Activated CD8-positive, alpha-beta memory T cell treated with anti-CD3 and anti-CD28 coated beads for 4 hours (primary cell): ENCODE results near the gene IFNA17.
"Not testable (repeated sequence)": the region's sequence is repeated elsewhere in the genome, so short reads cannot be mapped to it uniquely, and the experiment has no call there.

Experiments used
- DNase-seq, 2 donors: peaks; one replicate each; pipeline ENCODE4 v3.0.0-alpha.2; 2020; ENCODE audit warnings: low read depth in 2 of 2

Gene IFNA17

DNA sequence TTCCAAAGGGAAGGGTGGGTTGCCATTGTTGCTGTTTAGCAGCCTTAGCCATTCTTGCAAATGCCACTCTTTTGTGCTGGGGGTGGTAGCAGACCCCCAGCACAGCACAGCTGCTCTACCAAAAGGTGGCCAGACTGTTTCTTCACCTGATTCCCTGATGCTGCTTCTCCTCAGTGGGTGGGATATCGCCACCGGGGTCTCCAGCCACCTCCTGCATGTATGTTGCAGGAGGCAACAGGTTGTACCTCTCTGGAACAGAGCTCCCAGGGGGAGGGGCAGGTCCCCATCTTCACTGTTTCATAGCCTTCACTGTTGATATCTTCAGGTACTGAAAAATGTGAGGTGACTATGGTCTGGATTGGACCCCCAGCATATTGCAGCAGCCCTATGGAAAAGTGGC, 17.2 kb downstream of the IFNA17 start:
- not testable (repeated sequence) for DNase-seq

GRCh38 chr9:21210311-21210710, 17.7 kb downstream of the IFNA17 start:
- DNase-seq: no peak

GRCh38 chr9:21207043-21207442, 21.0 kb downstream of the IFNA17 start, which contains the start of gene IFNA10:
TSS of gene IFNA10 (minus strand) at chr9:21207143. CDS start at chr9:21207097, 46 bp downstream.
- DNase-seq: not testable (repeated sequence)

GRCh38 chr9:21205204-21205603, 22.8 kb downstream of the IFNA17 start:
- no peak for DNase-seq

- not testable (repeated sequence) for DNase-seq
Measured at GRCh38 chr9:21202105-21202504, 25.9 kb downstream of the IFNA17 start, which contains the start of gene IFNA7. TSS of gene IFNA7 (minus strand) at chr9:21202205. CDS start at chr9:21202165, 40 bp downstream.

DNA sequence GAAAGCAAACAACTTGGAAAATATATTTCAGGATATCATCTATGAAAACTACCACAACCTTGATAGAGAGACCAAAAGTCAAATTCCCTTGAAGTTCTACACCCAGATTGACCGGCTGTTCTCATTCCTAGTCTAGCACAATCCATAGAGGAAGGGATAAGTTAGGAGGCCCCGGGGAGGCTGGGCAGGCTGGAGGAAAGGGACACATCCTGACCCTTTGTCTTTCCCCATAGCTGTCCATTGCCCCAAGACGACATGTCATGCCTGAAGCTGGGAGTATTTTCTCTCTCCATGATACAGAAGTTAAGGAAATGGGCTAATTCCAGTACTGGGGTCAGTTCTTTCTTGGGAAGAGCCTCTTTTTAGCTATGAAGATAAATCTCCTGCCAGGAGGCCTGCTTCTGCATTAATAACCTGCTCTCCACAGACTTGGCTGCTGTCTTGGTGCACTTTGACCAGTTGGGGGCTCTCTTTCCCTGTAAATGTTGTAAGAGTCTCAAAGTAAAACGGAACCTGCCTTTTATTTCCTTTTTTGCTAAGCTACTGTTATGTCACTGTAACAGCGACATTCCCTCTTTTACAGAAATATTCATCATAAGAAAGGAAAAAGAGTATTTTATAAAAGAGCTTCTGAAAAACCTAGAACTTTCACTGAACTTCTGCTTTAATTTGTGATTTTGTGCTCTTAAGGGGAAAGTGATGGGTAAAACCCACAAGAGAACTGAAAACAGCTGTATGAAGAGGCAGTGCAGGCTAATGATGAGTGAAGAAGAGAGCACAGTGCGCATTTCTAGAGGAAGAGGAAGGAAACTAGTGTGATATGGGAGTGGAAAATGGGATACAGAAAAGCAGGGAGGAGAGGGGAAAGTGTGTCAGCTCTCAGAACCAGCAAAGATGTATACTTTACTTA, 32.9 kb downstream of the IFNA17 start:
- not testable (repeated sequence) for DNase-seq

DNA sequence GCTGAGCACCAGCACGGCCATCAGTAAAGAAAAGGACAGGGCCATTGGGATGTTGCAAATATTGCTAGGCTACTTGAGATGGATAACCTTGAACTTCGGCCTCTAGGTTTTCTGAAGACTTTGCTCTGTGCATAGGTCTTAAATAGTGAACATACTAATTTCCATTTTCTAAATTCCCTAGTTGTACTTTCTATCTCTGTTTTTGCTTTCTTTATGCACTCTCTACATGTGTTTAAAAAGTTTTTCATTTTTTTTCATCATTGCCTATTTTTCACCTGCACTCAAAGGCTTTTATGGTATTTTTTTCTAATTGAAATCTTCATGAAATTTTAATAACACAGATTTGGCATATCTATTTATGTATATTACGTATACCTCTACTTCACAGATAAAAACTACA, 40.5 kb downstream of the IFNA17 start, which contains the start of gene IFNA4:
Gene IFNA4, minus strand, starts transcription at position 101 of the 400 bp plus-strand sequence. Its CDS starts 56 bp downstream, at position 45.
- not testable (repeated sequence) for DNase-seq

DNA sequence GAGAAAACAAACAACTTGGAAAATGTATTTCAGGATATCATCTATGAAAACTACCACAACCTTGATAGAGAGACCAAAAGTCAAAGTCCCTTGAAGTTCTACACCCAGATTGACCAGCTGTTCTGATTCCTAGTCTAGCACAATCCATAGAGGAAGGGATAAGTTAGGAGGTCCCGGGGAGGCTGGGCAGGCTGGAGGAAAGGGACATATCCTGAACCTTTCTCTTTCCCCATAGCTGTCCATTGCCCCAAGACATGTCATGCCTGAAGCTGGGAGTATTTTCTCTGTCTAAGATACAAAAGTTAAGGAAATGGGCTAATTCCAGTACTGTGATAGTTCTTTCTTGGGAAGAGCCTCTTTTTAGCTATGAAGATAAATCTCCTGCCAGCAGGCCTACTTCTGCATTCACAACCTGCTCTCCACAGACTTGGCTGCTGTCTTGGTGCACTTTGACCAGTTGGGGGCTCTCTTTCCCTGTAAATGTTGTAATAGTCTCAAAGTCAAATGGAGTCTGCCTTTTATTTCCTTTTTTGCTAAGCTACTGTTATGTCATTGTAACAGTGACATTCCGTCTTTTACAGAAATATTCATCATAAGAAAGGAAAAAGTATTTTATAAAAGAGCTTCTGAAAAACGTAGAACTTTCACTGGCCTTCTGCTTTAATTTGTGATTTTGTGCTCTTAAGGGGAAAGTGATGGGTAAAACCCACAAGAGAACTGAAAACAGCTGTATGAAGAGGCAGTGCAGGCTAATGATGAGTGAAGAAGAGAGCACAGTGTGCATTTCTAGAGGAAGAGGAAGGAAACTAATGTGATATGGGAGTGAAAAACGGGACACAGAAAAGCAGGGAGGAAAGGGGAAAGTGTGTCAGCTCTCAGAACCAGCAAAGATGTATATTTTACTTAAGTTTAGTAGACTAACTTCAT, 44.9 kb downstream of the IFNA17 start:
- DNase-seq: not testable (repeated sequence)
